CD4-positive, alpha-beta memory T cell (primary cell): ENCODE measurements around the gene SP140. TPM values are rescaled to one million over a fixed set of nuclear protein-coding genes. Genes with fewer than 3 reads are reported as not detected.

Experiments used
- CTCF ChIA-PET: fragments of 350-600 bp; sonication (Branson Sonifier 250); formaldehyde crosslinking; loops from one replicate; lab custom pipeline; 2021; ENCODE audit warnings: inconsistent platforms; ENCODE audit not compliant: partially characterized antibody; lab: Charles Lee
- POLR2A ChIA-PET: fragments of 350-600 bp; sonication (Branson Sonifier 250); formaldehyde crosslinking; loops from one replicate; lab custom pipeline; 2021; ENCODE audit not compliant: partially characterized antibody; lab: Charles Lee
- DNase-seq, 5 donors: peaks; one replicate each; pipeline versions ENCODE4 v3.0.0 to v3.0.0-alpha.2; 2020 to 2022; ENCODE audit warnings: mixed read lengths in 1 of 5
- H3K27ac ChIP-seq: one replicate; pipeline ENCODE4 v1.7.0; 2013; ENCODE audit warnings: low read depth, low read length
- H3K27me3 ChIP-seq: 2 replicates; pipeline ENCODE4 v1.7.0; 2013; ENCODE audit warnings: mild to moderate bottlenecking, low read length, moderate library complexity; ENCODE audit not compliant: insufficient read depth
- H3K36me3 ChIP-seq: 2 replicates; pipeline ENCODE4 v1.7.0; 2013; ENCODE audit warnings: mild to moderate bottlenecking, low read length, moderate library complexity; ENCODE audit not compliant: insufficient read depth
- H3K4me1 ChIP-seq: 2 replicates; pipeline ENCODE4 v1.7.0; 2013; ENCODE audit warnings: mild to moderate bottlenecking, low read length, moderate library complexity; ENCODE audit not compliant: insufficient read depth
- H3K4me3 ChIP-seq, 2 donors: one replicate each; pipeline ENCODE4 v1.7.0; 2013; ENCODE audit warnings: low read length in 2 of 2, mild to moderate bottlenecking in 1 of 2
- H3K9me3 ChIP-seq, 2 donors: one replicate each; pipeline ENCODE4 v1.7.0; 2013; ENCODE audit warnings: low read length in 2 of 2, control low read depth in 1 of 2; ENCODE audit not compliant: control insufficient read depth in 1 of 2
- H3K27ac Mint-ChIP-seq, 7 donors: one replicate each; pipeline ENCODE4 v1.8.0; 2020 to 2021; ENCODE audit warnings: mixed read lengths in 7 of 7, mild to moderate bottlenecking in 6 of 7, inconsistent platforms in 3 of 7, moderate library complexity in 3 of 7
- H3K27me3 Mint-ChIP-seq, 2 donors: one replicate each; pipeline ENCODE4 v1.8.0; 2020 to 2021; ENCODE audit warnings: mixed read lengths in 2 of 2
- H3K36me3 Mint-ChIP-seq, 2 donors: one replicate each; pipeline ENCODE4 v1.8.0; 2020 to 2021; ENCODE audit warnings: mixed read lengths in 2 of 2, inconsistent platforms in 1 of 2, mild to moderate bottlenecking in 1 of 2
- H3K4me1 Mint-ChIP-seq, 4 donors: one replicate each; pipeline ENCODE4 v1.8.0; 2020 to 2021; ENCODE audit warnings: mixed read lengths in 4 of 4, mild to moderate bottlenecking in 1 of 4
- H3K4me3 Mint-ChIP-seq, 8 donors: one replicate each; pipeline ENCODE4 v1.8.0; 2020 to 2021; ENCODE audit warnings: mixed read lengths in 8 of 8, mild to moderate bottlenecking in 7 of 8, moderate library complexity in 6 of 8, inconsistent platforms in 3 of 8
- H3K9me3 Mint-ChIP-seq, 8 donors: one replicate each; pipeline ENCODE4 v1.8.0; 2020 to 2021; ENCODE audit warnings: mixed read lengths in 8 of 8, mild to moderate bottlenecking in 5 of 8, inconsistent platforms in 3 of 8, moderate library complexity in 1 of 8
- intact Hi-C: fragments of 100-400 bp; cut with micrococcal nuclease; formaldehyde crosslinking; loops from one replicate; pipeline ENCODE4 v1.15.1; 2023
- polyA plus RNA-seq, 2 donors: library from polyadenylated mRNA; unstranded; fragments of 300-500 nt; fragmentation: Illumina TruSeq; gene quantifications; one replicate each; pipeline ENCODE4 v1.2.3, GENCODE V29; 2021
- total RNA-seq, 2 experiments: library from RNA; stranded (reverse); gene quantifications; one replicate each; pipeline ENCODE4 v1.2.3, GENCODE V29; 2021

The SP140 gene
- total and polyA plus RNA-seq, 4 experiments from 2014 or later: 18.0 to 79.3 (median 52.5) TPM

DNA sequence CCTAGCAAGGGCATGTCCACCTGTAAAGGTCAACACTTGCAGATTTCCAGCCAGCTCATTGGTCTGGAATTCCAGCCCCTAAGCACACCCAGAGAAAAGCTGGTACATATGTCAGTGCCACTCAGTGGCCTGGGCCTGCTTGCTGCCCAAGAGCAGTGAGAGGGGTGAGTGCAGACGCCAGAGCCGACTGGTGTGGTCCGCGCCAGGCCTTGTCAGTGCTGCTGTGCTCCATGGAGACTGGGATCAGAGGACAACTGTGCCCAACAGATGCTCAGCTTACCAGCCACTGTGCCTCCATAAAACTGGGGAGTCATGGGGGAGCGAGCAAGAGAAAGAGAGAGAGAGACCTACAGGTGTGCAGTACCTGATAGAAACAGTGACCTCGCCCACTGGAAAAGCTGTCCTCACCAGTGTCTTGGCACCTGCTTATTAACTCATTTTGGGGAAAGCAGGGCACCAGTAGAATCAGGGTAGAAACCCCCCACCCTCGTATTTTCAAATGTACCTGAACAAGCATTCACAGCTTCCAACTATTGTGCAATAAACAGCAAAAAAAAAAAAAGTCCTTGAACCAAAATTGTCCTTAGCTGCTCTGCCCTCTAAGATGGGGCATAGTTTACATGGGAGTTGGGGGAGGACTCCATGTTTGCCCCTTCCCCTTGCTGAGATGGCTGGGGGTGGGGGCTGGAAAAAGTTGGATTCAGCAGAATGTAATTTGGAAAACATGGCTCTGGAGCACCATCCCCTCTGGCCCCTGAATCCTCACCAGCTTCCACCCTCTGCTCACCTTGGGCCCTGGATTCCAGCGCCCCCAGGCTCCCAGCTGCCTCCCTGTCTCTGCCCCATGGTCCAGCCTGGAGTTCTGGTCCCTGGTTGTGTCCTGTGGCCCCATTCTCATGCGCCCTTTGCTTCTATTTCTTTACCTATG lies 100.0 kb downstream of the SP140 start:
- Mint-ChIP-seq H3K27ac (peak overlapping the region; percentile 60 to 94 (median 75)), H3K36me3 (peaks cover 28% of the 10 kb centered on the region in 2 donors), H3K27me3 (no peaks in the 10 kb centered on the region), H3K4me1 (peaks cover 45 to 90% (median 76%) of the 10 kb centered on the region in 4 donors), H3K4me3 (peak overlapping the region in 7 of 8 donors; percentile 63 to 98 (median 93)), H3K9me3 (peaks cover 0 to 3% (median 0%) of the 10 kb centered on the region in 8 donors)
- intact Hi-C loops: loop anchor here (2.0 to 10.0 kb wide), 3 partner anchors 85 to 401 kb away; partner anchors contain the start of genes FBXO36 and TRIP12
- H3K36me3 ChIP-seq: no peaks in the 10 kb centered on the region
- CTCF ChIA-PET: interaction anchor here (2.5 kb wide), 1 partner anchor 9 kb away, joined by 7 read pairs; no protein-coding TSS in a partner anchor
- no peak for DNase-seq
- no peaks in the 10 kb centered on the region for H3K9me3 ChIP-seq
- H3K4me1 ChIP-seq: peaks cover 78% of the 10 kb centered on the region
- H3K27me3 ChIP-seq: no peaks in the 10 kb centered on the region
- POLR2A ChIA-PET: interaction anchor here (1.5 to 2.4 kb wide), 2 partner anchors 89 to 100 kb away, joined by 4 to 24 read pairs; partner anchors contain the start of gene SP140
- no peak overlapping the region for H3K27ac ChIP-seq
- H3K4me3 ChIP-seq: no peak overlapping the region

GRCh38 chr2:230326453-230327417 lies 101.2 kb downstream of the SP140 start, which contains the start of gene SP140L:
Gene SP140L, plus strand, starts transcription at chr2:230327193. Its CDS starts 77 bp downstream, at chr2:230327270.
- peaks cover 27 to 36% of the 10 kb centered on the region in 2 donors for H3K36me3 Mint-ChIP-seq

GRCh38 chr2:230327418-230328154 lies 102.0 kb downstream of the SP140 start:
- POLR2A ChIA-PET: interaction anchor here (0.6 to 4.2 kb wide), 31 partner anchors 9 to 386 kb away, joined by 3 to 50 read pairs (median 5); partner anchors contain the start of genes SP100, SP110 and SP140
- H3K9me3 Mint-ChIP-seq: peaks cover 0 to 3% (median 0%) of the 10 kb centered on the region in 8 donors

More at GRCh38 chr2:230326453-230327417, 101.2 kb downstream of the SP140 start, which contains the start of gene SP140L:
- POLR2A ChIA-PET: interaction anchor here (0.6 to 4.2 kb wide), 31 partner anchors 8 to 387 kb away, joined by 3 to 50 read pairs (median 5); partner anchors contain the start of genes SP100, SP110 and SP140
- no peaks in the 10 kb centered on the region for H3K9me3 ChIP-seq
- peak within 1 kb of the TSS; percentile 51 to 82 for H3K4me3 ChIP-seq
- Mint-ChIP-seq H3K27me3 (no peaks in the 10 kb centered on the region), H3K4me1 (peaks cover 48 to 90% (median 75%) of the 10 kb centered on the region in 4 donors), H3K4me3 (peak within 1 kb of the TSS; percentile 90 to 98 (median 94)), H3K9me3 (peaks cover 0 to 3% (median 0%) of the 10 kb centered on the region in 8 donors), H3K27ac (peak within 1 kb of the TSS; percentile 94 to 99 (median 97))
- DNase-seq: peak; percentile 73 to 89 (median 79)
- CTCF ChIA-PET: interaction anchor here (1.0 to 2.5 kb wide), 4 partner anchors 9 to 124 kb away, joined by 3 to 7 read pairs (median 4); no protein-coding TSS in a partner anchor
- peaks cover 78% of the 10 kb centered on the region for H3K4me1 ChIP-seq
- H3K27ac ChIP-seq: peak within 1 kb of the TSS; percentile 84
- intact Hi-C loops: loop anchor here (1.0 to 10.0 kb wide), 6 partner anchors 7 to 402 kb away; partner anchors contain the start of genes FBXO36, SP140 and TRIP12
- H3K27me3 ChIP-seq: no peaks in the 10 kb centered on the region
- no peaks in the 10 kb centered on the region for H3K36me3 ChIP-seq

DNA sequence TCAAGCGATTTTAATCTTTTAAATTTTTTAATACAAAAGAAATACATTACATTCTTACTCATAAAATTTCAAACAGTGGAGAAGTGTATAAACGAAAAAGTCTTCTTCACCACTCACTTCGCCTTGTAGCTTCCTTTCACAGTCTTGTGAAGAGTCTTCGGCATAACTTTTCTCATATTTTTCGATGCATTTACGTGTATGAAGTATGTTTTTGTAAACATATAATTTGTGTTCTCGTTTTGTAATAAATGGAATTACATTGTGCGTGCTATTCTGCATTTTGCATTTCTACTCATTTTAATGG lies 102.6 kb downstream of the SP140 start:
- Mint-ChIP-seq H3K27ac (peak overlapping the region; percentile 63 to 98 (median 91)), H3K9me3 (peaks cover 0 to 3% (median 0%) of the 10 kb centered on the region in 8 donors), H3K4me1 (peaks cover 51 to 92% (median 74%) of the 10 kb centered on the region in 4 donors), H3K4me3 (peak overlapping the region; percentile 80 to 98 (median 94)), H3K27me3 (no peaks in the 10 kb centered on the region), H3K36me3 (peaks cover 36 to 43% of the 10 kb centered on the region in 2 donors)
- intact Hi-C loops: loop anchor here (10.0 kb wide), 1 partner anchor 403 kb away; the partner anchor contains the start of genes FBXO36 and TRIP12
- Histone ChIP-seq H3K9me3 (no peaks in the 10 kb centered on the region), H3K27me3 (no peaks in the 10 kb centered on the region), H3K36me3 (no peaks in the 10 kb centered on the region), H3K27ac (peak overlapping the region; percentile 84), H3K4me1 (peaks cover 77% of the 10 kb centered on the region), H3K4me3 (peak overlapping the region; percentile 43 to 82)
- DNase-seq: no peak
- POLR2A ChIA-PET: interaction anchor here (0.8 to 4.2 kb wide), 17 partner anchors 8 to 275 kb away, joined by 3 to 50 read pairs (median 7); partner anchors contain the start of genes SP100, SP110 and SP140
- CTCF ChIA-PET: interaction anchor here (1.9 kb wide), 1 partner anchor 125 kb away, joined by 6 read pairs; no protein-coding TSS in a partner anchor

More at GRCh38 chr2:230327418-230328154, 102.0 kb downstream of the SP140 start:
- Histone ChIP-seq H3K36me3 (no peaks in the 10 kb centered on the region), H3K4me1 (peaks cover 77% of the 10 kb centered on the region), H3K4me3 (peak overlapping the region; percentile 51 to 82), H3K9me3 (no peaks in the 10 kb centered on the region), H3K27me3 (no peaks in the 10 kb centered on the region), H3K27ac (peak overlapping the region; percentile 84)
- intact Hi-C loops: loop anchor here (1.0 to 10.0 kb wide), 6 partner anchors 8 to 403 kb away; partner anchors contain the start of genes FBXO36, SP140 and TRIP12
- peaks cover 32 to 41% of the 10 kb centered on the region in 2 donors for H3K36me3 Mint-ChIP-seq
- CTCF ChIA-PET: interaction anchor here (1.0 to 2.5 kb wide), 4 partner anchors 8 to 125 kb away, joined by 3 to 7 read pairs (median 4); no protein-coding TSS in a partner anchor
- H3K4me3 Mint-ChIP-seq: peak overlapping the region; percentile 90 to 98 (median 94)
- DNase-seq: peak in 1 of 5 donors; percentile 54
- H3K4me1 Mint-ChIP-seq: peaks cover 51 to 90% (median 74%) of the 10 kb centered on the region in 4 donors
- H3K27ac Mint-ChIP-seq: peak overlapping the region; percentile 94 to 99 (median 97)
- no peaks in the 10 kb centered on the region for H3K27me3 Mint-ChIP-seq

DNA sequence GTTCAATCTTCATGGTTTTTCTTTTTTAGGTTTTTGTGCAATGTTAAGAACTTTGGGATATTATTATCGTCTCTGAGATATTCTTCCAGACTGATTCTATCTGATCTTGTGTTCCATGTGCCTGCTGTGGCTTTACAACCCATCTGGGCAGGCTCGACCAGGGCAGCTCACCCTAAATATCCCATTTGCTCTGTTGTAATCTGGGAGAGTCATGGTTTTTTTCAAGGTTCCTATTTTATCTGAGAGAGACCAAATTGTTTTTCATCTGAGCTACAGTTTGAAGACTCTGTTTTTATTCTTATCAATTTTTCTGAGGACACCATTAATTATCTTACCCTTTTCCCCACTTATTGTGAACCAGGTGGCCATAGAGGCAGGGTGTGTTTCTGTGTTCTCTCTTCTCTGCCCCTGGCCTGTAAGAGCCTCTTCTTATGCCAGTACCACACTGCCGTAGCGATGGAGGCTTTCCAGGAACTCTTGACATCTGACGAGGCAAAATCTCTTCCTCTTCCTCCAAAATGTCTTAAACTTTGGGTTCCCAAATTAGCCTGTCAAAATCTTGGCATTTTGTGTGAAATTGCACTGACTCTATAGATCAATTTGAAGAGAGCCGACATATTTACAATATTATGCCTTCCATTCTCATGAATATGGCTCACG lies 104.5 kb downstream of the SP140 start:
- CTCF ChIA-PET: interaction anchor here (1.0 to 1.3 kb wide), 2 partner anchors 9 to 263 kb away, joined by 3 to 4 read pairs; no protein-coding TSS in a partner anchor
- Histone ChIP-seq H3K4me3 (peak overlapping the region in 1 of 2 donors; percentile 0), H3K9me3 (no peaks in the 10 kb centered on the region), H3K4me1 (peaks cover 89% of the 10 kb centered on the region), H3K27me3 (no peaks in the 10 kb centered on the region), H3K36me3 (no peaks in the 10 kb centered on the region), H3K27ac (no peak overlapping the region)
- H3K27me3 Mint-ChIP-seq: no peaks in the 10 kb centered on the region
- intact Hi-C loops: loop anchor here (10.0 kb wide), 1 partner anchor 405 kb away; the partner anchor contains the start of genes FBXO36 and TRIP12
- peak overlapping the region; percentile 80 to 98 (median 94) for H3K4me3 Mint-ChIP-seq
- peak overlapping the region; percentile 52 to 94 (median 87) for H3K27ac Mint-ChIP-seq
- H3K36me3 Mint-ChIP-seq: peaks cover 47 to 56% of the 10 kb centered on the region in 2 donors
- peaks cover 0 to 2% (median 0%) of the 10 kb centered on the region in 8 donors for H3K9me3 Mint-ChIP-seq
- H3K4me1 Mint-ChIP-seq: peaks cover 64 to 97% (median 81%) of the 10 kb centered on the region in 4 donors
- POLR2A ChIA-PET: interaction anchor here (1.0 to 4.2 kb wide), 3 partner anchors 11 to 104 kb away, joined by 4 to 50 read pairs (median 5); partner anchors contain the start of gene SP140
- DNase-seq: no peak
